Left renal pelvis (tissue), 4 donors: ENCODE results near the gene GKAP1. TPM values are rescaled to one million over a fixed set of nuclear protein-coding genes. Genes with fewer than 3 reads are reported as not detected.
"Not testable (repeated sequence)": the region's sequence is repeated elsewhere in the genome, so short reads cannot be mapped to it uniquely, and the experiment has no call there.

Source experiments
- DNase-seq, 4 donors: peaks; one replicate each; pipeline ENCODE4 v3.0.0-alpha.2; 2013; ENCODE audit warnings: low read depth in 4 of 4, low spot score in 3 of 4
- polyA plus RNA-seq, 4 donors: library from polyadenylated mRNA; unstranded; fragments of 120-200 nt; gene quantifications; one replicate each; pipeline ENCODE4 v1.2.1, GENCODE V29; 2013; ENCODE audit not compliant: insufficient read length in 4 of 4

GKAP1 gene
- 10 to 100 TPM; 14.5 to 23.3 (median 18.9) TPM for polyA plus RNA-seq

DNA sequence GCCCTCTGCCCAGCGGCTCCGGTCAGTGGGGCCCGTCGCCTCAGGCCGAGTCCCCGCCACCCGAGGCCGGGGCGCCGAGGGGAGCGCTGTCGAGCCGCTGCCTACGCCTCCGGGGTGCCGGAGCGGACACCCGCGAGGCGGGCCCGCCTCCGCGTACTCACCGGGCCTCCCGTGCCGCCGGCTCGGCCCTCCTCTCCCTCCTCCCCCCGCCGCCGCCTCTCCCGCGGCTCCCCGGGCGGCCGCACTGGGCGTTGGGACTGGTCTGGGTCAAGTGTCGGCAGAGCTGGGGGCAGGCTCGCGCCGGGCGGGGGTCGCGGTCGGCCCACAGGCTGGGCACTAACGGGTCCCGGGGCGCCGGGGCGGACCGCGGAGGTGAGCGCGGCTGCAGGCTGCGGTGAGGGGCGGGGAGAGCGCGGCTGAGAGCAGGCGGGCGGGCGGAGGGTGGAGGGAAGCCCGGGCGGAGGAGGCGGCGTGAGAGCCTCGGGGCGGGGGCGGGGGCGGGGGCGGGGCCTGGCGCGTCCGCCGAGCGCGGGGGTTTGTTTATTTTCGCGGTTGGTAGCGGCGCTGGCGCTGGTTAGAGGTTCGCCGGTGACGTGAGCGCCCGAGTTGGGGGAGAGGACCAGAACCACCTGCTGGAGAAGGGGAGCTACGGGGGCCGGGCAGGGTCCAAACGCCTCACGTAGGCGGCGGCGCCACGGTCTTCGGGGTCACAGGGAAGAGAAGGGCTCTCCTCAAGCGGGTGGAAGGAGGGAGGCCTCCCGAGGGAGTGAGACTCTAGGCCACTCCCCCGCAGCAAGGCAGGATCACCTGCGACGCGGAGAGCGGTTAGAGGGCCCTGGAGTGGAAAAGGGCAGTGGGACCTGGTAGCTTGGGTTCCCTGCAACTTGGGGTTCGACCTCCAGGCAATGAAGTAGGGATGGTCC, at the start of gene GKAP1:
Gene GKAP1 (minus strand): TSS at position 414 of the 923 bp plus-strand sequence. CDS start 11,252 bp downstream, outside the sequence.
- peak; percentile 22 to 39 (median 31) for DNase-seq

DNA sequence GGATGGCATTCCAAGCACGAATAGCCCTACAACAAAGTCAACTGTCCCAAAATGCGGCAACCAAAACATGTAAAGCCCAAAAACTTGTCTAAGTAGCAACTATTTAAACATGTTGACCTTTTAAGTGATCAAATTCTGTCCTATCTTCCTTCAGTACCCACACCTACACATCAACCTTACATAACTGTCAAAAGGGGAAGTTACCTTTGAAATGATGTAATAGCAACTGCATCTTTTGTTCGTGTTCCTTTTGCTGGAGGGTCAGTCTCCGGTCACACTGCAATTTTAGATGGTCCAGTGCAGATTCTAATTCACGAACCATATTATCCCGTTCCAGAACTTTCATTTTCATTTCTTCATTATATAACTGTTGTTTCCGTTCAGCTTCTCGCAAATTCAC, 32.3 kb upstream of the GKAP1 start:
- not testable (repeated sequence) for DNase-seq

DNA sequence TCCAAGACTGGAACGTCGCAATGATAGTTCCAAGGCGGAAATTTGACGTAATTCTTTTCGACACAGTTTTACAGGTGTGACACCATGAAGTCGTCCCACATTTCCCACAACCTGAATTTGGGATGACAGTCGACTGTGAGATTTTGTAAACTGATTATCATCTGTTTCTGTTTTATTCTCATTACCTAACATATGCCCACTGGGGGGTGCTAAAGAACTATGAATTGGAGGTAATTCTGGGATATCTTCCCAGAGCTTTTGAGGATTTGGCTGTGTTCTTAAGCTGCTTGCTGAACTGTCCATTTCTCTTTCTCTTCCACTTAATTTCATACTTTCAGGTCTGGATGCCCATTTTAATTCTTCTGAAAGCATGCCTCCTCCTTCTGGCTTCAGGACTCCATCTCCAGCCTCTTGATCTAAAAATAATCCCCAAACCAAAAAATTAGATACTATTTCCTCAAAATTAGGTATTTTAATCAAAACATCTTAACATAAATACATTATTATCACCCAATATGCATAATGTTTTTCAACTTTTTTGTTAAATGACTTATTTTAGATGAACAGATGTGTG, 19.6 kb upstream of the GKAP1 start:
- DNase-seq, result not testable (repeated sequence)

DNA sequence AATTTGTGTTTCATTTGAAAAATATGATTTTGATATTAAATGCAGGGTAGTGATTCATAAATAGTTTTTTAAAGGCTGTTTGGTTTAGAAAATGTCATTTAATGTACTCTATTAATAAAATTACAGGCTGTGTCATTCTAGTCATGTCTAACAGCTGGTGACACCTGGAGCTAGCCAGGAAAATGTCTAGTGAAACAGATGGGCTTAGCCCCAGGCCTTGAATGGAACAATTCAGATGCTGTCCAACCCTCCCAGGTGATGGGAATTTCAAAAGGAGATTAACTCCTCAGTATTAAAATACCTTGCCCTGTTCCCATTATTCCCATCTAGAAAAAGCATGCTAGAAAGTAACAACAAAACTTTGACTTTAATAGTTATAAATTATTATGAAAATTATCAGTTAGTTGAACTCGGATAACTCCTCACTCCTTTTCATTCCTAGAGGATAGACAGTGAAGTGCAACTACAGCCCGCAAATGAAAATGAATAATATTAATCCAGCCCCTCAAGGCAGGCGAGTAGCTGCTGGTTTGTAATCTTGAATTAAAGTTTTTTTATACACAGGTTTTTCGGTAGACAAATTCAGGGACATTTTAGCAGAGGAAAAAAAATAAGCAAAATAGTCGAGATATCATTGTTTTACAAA, 13.0 kb upstream of the GKAP1 start:
- not testable (repeated sequence) for DNase-seq

DNA sequence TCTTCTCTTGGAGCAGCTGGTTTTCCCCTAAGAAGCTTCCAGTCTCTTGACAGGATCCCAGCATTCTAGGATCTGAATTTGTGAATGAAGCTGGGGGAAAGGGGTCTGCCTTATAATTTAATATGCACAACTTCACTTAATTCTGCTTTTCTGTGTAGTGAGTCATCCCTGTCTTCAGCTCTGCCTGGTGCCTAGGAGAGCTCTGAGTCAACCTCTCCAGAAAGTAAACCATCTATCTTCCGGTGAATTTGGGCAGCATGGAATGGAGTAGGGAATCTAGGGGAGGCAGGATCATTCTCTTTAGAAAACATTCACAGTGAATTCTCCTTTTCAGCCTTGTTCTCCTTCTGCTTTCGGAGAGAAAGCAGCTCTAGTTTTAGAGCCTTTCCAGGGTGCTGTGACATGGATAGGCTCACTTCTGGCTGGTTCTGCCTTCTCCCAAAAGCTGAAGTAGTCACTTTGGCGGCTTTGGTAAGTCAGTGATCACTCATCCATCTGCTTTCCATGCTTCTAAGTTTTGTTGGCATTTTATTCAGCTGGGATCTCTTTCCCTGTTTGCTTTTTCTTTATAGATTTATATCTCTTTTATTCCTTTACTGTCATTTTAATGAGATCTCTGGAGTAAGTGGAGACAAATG, 7.5 kb upstream of the GKAP1 start:
- DNase-seq, result not testable (repeated sequence)

GRCh38 chr9:83817011-83817355, 586 bp downstream of the GKAP1 start:
- DNase-seq, result peak in 2 of 4 donors; percentile 2 to 14

DNA sequence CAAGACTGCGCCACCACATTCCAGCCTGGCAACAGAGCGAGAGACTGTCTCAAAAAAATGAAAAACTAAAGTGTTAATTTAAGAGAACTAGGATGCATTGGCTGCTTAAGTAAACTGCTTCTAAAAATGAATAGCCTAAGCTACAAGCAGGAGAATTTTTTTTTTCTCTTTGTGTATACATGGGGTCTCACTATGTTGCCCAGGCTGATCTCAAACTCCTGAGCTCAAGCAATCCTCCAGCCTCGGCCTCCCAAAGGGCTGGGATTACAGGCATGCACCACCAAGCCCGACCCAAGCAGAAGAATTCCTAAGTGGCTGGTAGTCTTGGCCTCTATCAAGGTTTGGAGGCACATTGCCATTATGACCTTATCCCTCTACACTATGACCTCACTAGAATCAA, 2.4 kb downstream of the GKAP1 start:
- not testable (repeated sequence) for DNase-seq

- DNase-seq, result not testable (repeated sequence)
These were observed 8.4 kb downstream of the GKAP1 start for GRCh38 chr9:83809213-83809612.

- DNase-seq, result not testable (repeated sequence)
These were observed 13.1 kb downstream of the GKAP1 start for GRCh38 chr9:83804454-83804853.

GRCh38 chr9:83803941-83804340, 13.6 kb downstream of the GKAP1 start:
- DNase-seq, result not testable (repeated sequence)

DNA sequence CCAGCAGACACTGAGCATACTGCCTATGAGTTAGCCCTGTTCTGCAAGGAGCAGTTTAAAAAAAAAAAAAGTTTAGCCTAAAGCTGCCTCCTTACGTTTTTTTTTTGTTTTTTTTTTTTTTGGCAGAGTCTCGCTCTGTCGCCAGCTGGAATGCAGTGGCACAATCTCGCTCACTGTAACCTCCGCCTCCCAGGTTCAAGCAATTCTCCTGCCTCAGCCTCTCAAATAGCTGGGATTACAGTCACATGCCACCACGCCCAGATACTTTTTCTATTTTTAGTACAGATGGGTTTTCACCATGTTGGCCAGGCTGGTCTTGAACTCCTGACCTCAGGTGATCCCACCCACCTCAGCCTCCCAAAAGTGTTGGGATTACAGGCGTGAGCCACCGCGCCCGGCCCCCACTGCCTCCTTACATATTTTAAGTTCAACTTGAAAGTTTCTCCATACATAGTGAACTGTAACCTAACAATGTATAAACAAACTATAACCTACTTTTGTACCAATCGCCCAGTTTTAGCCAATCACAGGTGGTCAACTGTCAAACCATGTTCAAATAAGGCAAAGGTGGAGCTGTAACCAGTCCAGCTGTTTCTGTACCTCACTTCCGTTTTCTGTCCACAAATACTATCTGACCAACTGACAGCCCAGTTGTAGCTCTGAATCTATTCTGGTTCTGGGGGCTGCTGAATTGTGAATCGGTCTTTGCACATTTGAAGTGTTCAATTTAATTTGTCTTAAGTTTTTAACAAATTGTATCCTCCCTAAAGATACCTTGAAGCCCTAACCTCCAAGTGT, 17.1 kb downstream of the GKAP1 start:
- DNase-seq, result no peak

GRCh38 chr9:83794051-83794450, 23.5 kb downstream of the GKAP1 start:
- peak in 1 of 4 donors; percentile 4 for DNase-seq

DNA sequence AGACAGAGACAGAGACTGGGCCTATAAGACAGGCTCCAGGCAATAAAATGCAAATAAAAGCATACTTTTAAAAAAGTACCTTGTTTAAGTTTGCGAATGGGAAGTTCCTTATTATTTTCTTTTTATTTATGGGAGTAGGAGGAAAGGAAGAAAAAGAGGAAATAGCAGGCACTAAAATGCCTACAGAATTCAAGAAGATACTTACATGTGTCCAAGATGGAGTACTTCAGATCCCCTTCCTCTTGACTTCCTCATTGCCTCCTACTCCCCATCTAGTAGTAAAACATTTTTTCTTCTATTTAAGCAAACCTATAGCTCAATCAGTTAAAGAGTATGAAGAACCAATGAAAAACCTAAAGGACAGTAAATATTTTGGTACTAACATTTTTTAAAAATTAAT, 24.8 kb downstream of the GKAP1 start:
- no peak for DNase-seq

DNA sequence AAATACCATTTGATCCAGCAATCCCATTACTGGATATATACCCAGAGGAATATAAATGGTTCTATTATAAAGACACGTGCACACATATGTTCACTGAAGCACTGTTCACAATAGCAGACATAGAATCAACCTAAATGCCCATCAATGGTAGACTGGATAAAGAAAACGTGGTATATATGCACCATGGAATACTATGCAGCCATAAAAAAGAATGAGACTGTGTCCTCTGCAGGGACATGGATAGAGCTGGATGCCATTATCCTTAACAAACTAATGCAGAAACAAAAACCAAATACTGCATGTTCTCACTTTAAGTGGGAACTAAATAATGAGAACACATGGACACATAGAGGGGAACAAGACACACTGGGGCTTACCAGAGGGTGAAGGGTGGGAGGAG, 39.4 kb downstream of the GKAP1 start:
- DNase-seq, result no peak

DNA sequence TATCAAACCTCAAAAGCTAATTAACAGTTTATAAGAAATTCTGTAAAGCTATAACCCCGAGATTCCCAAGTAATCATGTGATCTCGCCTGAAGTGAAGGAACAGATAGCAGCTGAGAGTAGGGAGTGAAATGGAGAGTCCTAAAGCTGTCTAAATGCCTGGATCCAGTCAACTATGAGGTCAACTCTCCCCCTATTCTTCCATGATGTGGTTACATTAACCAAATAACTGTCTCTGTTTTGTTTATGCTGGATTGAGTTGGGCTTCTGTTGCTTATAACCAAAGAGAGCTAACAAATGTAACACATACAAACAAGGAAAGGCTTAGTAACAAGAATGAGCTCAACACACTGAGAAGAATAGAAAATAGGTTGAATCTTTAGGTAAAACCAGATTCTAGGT, 41.6 kb downstream of the GKAP1 start:
- no peak for DNase-seq

DNA sequence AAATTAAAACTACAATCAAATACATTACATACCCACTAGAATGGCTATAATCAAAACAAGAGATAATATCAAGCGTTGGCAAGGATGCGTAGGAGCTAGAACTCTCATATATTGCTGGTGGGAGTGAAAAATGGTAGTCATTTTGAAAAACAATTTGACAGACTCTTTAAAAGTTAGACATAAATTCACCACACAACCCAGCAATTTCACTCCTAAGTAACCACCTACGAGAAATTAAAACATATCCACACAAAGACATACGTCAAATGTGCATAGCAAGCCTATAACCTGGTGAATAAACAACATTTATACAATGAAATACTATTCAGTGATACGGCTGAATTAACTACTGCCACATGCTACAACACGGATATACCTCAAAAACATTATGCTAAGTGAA, 44.7 kb downstream of the GKAP1 start:
- DNase-seq, result no peak

DNA sequence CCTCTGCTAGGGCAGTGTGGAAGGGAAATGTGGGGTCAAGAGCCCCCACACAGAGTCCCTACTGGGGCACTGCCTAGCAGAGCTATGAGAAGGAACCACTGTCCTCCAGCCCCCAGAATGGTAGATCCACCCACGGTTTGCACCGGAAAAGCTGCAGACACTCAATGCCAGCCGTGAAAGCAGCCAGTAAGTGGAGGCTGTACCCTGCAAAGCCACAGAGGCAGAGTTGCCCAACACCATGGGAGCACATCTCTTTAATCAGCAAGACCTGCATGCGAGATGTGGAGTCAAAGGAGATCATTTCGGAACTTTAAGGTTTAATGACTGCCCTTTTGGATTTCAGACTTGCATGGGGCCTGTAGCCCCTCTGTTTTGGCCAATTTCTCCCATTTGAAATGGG, 52.2 kb downstream of the GKAP1 start:
- no peak for DNase-seq

- DNase-seq, result no peak
These were observed 63.1 kb downstream of the GKAP1 start for GRCh38 chr9:83754383-83754977.

GRCh38 chr9:83749706-83750105, 67.9 kb downstream of the GKAP1 start:
- DNase-seq, result no peak

DNA sequence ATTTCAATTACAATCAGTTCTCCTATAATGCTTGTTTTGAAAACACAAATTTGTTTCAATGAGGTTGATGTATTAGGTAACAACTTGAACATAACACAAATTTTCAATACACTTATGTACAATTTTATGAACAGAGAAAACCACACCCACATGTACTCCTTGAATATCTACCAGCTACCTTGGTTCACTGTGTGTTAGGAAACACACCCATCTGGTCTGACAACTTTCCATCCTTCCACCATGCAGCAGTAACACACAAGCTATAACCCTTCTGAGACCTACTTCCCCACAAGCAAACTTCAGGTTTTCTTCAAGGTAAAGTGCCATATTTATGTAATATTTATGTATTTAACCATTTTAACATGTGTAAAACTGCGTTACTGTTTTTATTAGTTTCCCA, 73.4 kb downstream of the GKAP1 start:
- no peak for DNase-seq
